Measurements from ENCODE around the gene MAP3K5.

The MAP3K5 gene

GRCh38 chr6:136604328-136604825 is 187.9 kb downstream of the MAP3K5 start:
- TF ChIP-seq POLR2AphosphoS5 (IDR thresholded peaks at IDR 0.05; ENCODE audit: low read depth, low read length) (no peak), FOXP2 (optimal IDR thresholded peaks at IDR 0.05; ENCODE audit: borderline replicate concordance, extremely low read depth, extremely low read length, insufficient read depth) (no peak), REST (IDR thresholded peaks at IDR 0.05; ENCODE audit: insufficient read depth in 1 of 2, low read depth in 2 of 2, low read length in 2 of 2) (no peak)

- TF ChIP-seq REST (IDR thresholded peaks at IDR 0.05; ENCODE audit: insufficient read depth in 1 of 2, low read depth in 2 of 2, low read length in 2 of 2) (no peak), SIN3A (IDR thresholded peaks at IDR 0.05; ENCODE audit: borderline replicate concordance, insufficient read depth, low read length) (no peak), TAF1 (IDR thresholded peaks at IDR 0.05; ENCODE audit: borderline replicate concordance, insufficient read depth, low read length) (no peak), POLR2AphosphoS5 (IDR thresholded peaks at IDR 0.05; ENCODE audit: low read depth, low read length) (no peak), FOXP2 (optimal IDR thresholded peaks at IDR 0.05; ENCODE audit: borderline replicate concordance, extremely low read depth, extremely low read length, insufficient read depth) (no peak)
Observed at GRCh38 chr6:136600818-136601217, 191.5 kb downstream of the MAP3K5 start.

DNA sequence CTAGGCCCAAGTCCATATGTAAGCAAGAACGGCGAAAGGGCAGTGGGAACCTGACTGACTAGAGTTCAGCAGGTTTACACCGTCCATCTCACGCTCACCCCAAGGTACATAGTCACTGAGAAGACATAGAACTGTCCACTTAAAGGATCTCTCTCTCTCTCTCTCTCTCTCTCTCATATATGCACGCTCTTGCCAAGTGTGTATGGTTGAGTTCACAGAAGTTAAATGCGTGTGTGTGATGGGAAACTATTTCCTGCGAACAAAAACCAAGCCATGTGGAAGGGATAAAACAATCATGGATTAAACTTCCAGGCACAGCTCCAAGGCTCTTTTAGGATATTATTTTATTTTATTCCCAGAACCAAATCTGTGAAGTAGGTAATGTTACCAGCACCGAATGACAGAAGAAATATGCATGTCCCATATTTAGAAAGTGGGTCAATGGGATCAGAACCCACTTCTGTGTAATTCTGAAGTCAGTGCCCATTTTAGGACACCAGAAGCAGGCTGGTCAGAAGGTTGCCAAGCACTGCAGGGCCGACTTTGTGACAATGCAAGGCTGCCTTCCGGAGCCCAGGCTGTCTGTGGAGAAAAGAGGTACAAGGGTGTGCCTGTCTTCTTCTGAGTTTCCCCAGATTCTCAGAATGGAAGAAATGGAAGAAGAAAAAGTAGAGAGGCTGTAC is 192.8 kb downstream of the MAP3K5 start:
- TF ChIP-seq SIN3A (IDR thresholded peaks at IDR 0.05; ENCODE audit: borderline replicate concordance, insufficient read depth, low read length) (no peak), REST (IDR thresholded peaks at IDR 0.05; ENCODE audit: insufficient read depth in 1 of 2, low read depth in 2 of 2, low read length in 2 of 2) (no peak), FOXP2 (optimal IDR thresholded peaks at IDR 0.05; ENCODE audit: borderline replicate concordance, extremely low read depth, extremely low read length, insufficient read depth) (no peak), POLR2AphosphoS5 (IDR thresholded peaks at IDR 0.05; ENCODE audit: low read depth, low read length) (no peak), TAF1 (IDR thresholded peaks at IDR 0.05; ENCODE audit: borderline replicate concordance, insufficient read depth, low read length) (no peak)

- TF ChIP-seq TAF1 (IDR thresholded peaks at IDR 0.05; ENCODE audit: borderline replicate concordance, insufficient read depth, low read length) (no peak), FOXP2 (optimal IDR thresholded peaks at IDR 0.05; ENCODE audit: borderline replicate concordance, extremely low read depth, extremely low read length, insufficient read depth) (no peak), POLR2AphosphoS5 (IDR thresholded peaks at IDR 0.05; ENCODE audit: low read depth, low read length) (no peak), SIN3A (IDR thresholded peaks at IDR 0.05; ENCODE audit: borderline replicate concordance, insufficient read depth, low read length) (no peak), REST (IDR thresholded peaks at IDR 0.05; ENCODE audit: insufficient read depth in 1 of 2, low read depth in 2 of 2, low read length in 2 of 2) (no peak)
Observed at GRCh38 chr6:136598048-136598447, 194.2 kb downstream of the MAP3K5 start.
